CD4-positive, alpha-beta T cell treated with Interleukin-17A for 4 hours (primary cell): ENCODE measurements around the gene TRAPPC8.

Experiments
- DNase-seq: peaks from one replicate; pipeline ENCODE4 v3.0.0-alpha.2; 2020; ENCODE audit warnings: mixed read lengths

Gene TRAPPC8

DNA sequence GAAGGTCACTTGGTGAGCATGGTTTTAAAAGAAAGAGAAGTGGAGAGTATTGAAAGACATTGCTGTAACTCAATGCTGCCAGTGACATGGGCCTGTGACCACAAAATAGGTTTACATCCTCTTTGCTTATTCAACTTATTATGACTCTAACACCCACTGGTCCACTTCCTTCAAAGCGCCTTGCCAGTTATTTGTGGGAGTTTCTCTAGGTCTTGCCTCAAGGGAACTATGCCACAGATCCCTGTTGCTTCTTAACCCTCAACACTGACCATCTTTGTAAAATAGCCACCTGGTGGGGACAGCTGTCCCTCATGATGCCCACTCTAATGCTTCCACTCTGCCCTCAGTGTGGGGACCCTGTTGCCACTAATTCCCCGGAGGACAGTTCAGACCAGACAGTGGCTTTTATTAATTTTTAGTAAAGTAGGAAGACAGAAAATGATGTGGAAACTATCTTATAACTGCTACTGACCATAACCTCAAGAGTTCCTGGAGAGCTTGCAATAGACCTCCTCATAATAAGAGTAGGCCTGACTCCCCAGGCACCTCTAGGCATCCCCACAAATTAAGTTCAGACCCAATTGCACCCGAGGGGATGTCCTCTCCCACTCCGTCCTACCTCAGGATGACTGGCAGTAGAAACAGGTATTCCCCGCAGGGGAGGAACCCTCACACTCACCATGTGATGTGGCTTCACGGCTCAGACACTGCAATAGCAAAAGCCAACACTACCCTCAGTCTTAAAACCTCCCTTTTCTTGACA is 150.9 kb downstream of the TRAPPC8 start:
- DNase-seq, result no peak

DNA sequence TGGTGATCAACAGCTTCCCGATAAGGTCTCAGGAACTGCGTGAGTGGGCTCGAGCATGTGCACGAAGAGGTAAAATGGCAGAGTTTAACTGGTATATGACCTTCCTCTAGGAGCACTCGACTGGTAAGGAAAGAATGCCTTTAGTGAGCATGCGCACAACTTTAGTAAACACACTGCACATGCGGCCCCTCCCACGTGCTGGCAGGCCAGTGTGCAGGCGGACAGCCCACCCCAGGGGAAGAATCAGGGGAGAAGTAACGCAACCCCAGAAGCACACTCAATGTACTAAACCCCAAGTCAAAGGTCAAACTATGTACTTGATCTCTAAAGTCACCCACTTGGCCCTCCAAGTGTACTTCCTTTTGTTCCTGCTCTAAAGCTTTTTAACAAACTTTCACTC is 153.5 kb downstream of the TRAPPC8 start:
- no peak for DNase-seq

DNA sequence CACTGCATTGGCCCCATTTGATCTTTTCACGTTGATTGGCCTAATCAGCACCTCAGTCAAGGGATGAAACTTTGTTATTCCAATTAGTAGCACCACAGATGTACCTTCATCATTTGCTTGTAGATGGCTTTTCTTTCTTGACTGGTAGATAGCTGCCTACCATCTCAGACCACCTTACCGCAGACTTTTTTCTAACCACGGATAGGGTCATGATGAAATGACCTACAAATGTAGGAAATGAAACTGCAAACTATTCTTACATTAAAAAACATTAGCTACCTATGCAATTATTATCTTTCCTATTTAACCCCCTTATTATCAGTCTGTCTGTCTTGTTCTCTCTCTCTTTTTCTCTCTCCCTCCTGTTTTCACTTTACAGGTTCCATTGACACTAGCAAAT is 159.9 kb downstream of the TRAPPC8 start:
- no peak for DNase-seq
